Parathyroid adenoma (tissue), 2 donors: ENCODE measurements around the gene MRTFB.

Experiments used
- H2AFZ ChIP-seq: fragments of 300-600 bp; sonication (generic); one replicate; pipeline ENCODE4 v1.7.0; 2017; ENCODE audit warnings: antibody characterized with exemption, mild to moderate bottlenecking
- H3K27ac ChIP-seq: fragments of 300-600 bp; sonication (generic); one replicate; pipeline ENCODE4 v1.7.0; 2017
- H3K27me3 ChIP-seq: fragments of 300-600 bp; sonication (generic); one replicate; pipeline ENCODE4 v1.7.0; 2017; ENCODE audit warnings: low read length; ENCODE audit not compliant: control insufficient read depth, insufficient read depth
- H3K36me3 ChIP-seq: fragments of 300-600 bp; sonication (generic); one replicate; pipeline ENCODE4 v1.7.0; 2017; ENCODE audit warnings: low read length; ENCODE audit not compliant: control insufficient read depth, insufficient read depth
- H3K4me1 ChIP-seq: fragments of 300-600 bp; sonication (generic); one replicate; pipeline ENCODE4 v1.7.0; 2017; ENCODE audit warnings: control low read depth
- H3K4me2 ChIP-seq: fragments of 300-600 bp; sonication (generic); one replicate; pipeline ENCODE4 v1.7.0; 2017; ENCODE audit warnings: low read length
- H3K4me3 ChIP-seq: fragments of 300-600 bp; sonication (generic); one replicate; pipeline ENCODE4 v1.7.0; 2017; ENCODE audit warnings: low read depth, low read length
- H3K79me2 ChIP-seq: fragments of 300-600 bp; sonication (generic); one replicate; pipeline ENCODE4 v1.7.0; 2017; ENCODE audit warnings: control low read depth
- H3K9ac ChIP-seq: fragments of 300-600 bp; sonication (generic); one replicate; pipeline ENCODE4 v1.7.0; 2017; ENCODE audit warnings: mild to moderate bottlenecking
- H3K9me3 ChIP-seq: fragments of 300-600 bp; sonication (generic); one replicate; pipeline ENCODE4 v1.7.0; 2017; ENCODE audit warnings: low read length; ENCODE audit not compliant: control insufficient read depth
- TF ChIP-seq, protein P1 (sequence below): fragments of 300-600 bp; sonication (generic); IDR thresholded peaks from one replicate; pipeline ENCODE4 v1.7.0; 2017; ENCODE audit warnings: antibody characterized with exemption, mild to moderate bottlenecking
- donor health status: primary hyperparathyroidism.

Gene MRTFB

GRCh38 chr16:14249291-14250032, 178.3 kb downstream of the MRTFB start:
- Histone ChIP-seq H3K27ac (no peak overlapping the region), H2AFZ (no peak overlapping the region), H3K27me3 (no peaks in the 10 kb centered on the region), H3K4me3 (no peak overlapping the region), H3K79me2 (no peaks in the 10 kb centered on the region), H3K9ac (no peak overlapping the region), H3K4me2 (no peak overlapping the region), H3K4me1 (no peaks in the 10 kb centered on the region), H3K36me3 (no peaks in the 10 kb centered on the region), H3K9me3 (no peaks in the 10 kb centered on the region)
- TF ChIP-seq, protein P1, sequence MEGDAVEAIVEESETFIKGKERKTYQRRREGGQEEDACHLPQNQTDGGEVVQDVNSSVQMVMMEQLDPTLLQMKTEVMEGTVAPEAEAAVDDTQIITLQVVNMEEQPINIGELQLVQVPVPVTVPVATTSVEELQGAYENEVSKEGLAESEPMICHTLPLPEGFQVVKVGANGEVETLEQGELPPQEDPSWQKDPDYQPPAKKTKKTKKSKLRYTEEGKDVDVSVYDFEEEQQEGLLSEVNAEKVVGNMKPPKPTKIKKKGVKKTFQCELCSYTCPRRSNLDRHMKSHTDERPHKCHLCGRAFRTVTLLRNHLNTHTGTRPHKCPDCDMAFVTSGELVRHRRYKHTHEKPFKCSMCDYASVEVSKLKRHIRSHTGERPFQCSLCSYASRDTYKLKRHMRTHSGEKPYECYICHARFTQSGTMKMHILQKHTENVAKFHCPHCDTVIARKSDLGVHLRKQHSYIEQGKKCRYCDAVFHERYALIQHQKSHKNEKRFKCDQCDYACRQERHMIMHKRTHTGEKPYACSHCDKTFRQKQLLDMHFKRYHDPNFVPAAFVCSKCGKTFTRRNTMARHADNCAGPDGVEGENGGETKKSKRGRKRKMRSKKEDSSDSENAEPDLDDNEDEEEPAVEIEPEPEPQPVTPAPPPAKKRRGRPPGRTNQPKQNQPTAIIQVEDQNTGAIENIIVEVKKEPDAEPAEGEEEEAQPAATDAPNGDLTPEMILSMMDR, result peak; percentile 87

DNA sequence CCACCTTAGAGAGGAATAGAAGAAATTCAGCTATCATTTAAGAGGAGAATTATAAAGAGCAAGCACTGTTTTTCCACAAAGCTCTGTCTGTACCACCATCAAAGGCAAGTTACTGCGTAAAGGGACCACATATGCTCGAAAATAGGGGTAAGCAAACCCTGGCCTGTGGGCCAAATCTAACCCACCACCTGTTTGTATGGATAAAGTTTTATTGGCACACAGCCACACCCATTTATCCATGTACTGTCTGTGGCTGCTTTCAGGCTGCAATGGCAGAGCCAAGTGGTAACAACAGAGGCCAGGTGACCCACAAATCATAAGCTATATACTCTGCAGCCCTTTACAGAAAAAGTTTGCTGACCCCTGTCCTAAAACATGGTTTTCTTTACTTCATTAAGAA, 180.3 kb downstream of the MRTFB start:
- TF ChIP-seq, protein P1, result no peak
- Histone ChIP-seq H3K27me3 (no peaks in the 10 kb centered on the region), H3K4me1 (no peaks in the 10 kb centered on the region), H3K79me2 (no peaks in the 10 kb centered on the region), H3K4me3 (no peak overlapping the region), H3K4me2 (no peak overlapping the region), H3K9me3 (no peaks in the 10 kb centered on the region), H3K9ac (no peak overlapping the region), H3K27ac (no peak overlapping the region), H3K36me3 (no peaks in the 10 kb centered on the region), H2AFZ (no peak overlapping the region)

DNA sequence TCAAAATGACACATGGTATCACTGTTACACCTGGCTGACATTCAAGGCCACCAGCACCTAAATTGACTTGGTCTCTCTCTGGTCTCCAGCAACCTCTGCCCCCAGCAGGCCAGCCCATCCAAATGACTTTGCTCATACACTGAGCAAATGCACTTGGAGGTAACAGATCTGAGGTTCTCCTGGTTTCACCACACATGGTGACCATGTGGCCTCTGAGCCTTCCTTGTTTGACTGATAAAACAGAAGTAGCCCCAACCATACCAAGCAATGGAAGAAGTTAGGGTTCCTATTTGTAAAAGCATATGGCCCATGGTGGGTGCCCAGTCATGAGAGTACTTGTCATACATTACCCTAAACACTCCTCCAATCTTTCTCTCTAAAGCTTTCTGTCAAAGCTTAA, 181.7 kb downstream of the MRTFB start:
- Histone ChIP-seq H3K9me3 (no peaks in the 10 kb centered on the region), H2AFZ (no peak overlapping the region), H3K4me1 (no peaks in the 10 kb centered on the region), H3K27ac (no peak overlapping the region), H3K27me3 (no peaks in the 10 kb centered on the region), H3K36me3 (no peaks in the 10 kb centered on the region), H3K9ac (no peak overlapping the region), H3K79me2 (no peaks in the 10 kb centered on the region), H3K4me3 (no peak overlapping the region), H3K4me2 (no peak overlapping the region)
- TF ChIP-seq, protein P1, result no peak

- H3K27ac ChIP-seq, result no peak overlapping the region
- no peaks in the 10 kb centered on the region for H3K4me1 ChIP-seq
- H2AFZ ChIP-seq, result no peak overlapping the region
- H3K4me2 ChIP-seq, result no peak overlapping the region
- no peaks in the 10 kb centered on the region for H3K79me2 ChIP-seq
- no peaks in the 10 kb centered on the region for H3K27me3 ChIP-seq
- H3K9ac ChIP-seq, result no peak overlapping the region
- no peak overlapping the region for H3K4me3 ChIP-seq
- H3K36me3 ChIP-seq, result no peaks in the 10 kb centered on the region
- TF ChIP-seq, protein P1, result no peak
- H3K9me3 ChIP-seq, result no peaks in the 10 kb centered on the region
Observed at GRCh38 chr16:14263011-14263410, 191.9 kb downstream of the MRTFB start.

DNA sequence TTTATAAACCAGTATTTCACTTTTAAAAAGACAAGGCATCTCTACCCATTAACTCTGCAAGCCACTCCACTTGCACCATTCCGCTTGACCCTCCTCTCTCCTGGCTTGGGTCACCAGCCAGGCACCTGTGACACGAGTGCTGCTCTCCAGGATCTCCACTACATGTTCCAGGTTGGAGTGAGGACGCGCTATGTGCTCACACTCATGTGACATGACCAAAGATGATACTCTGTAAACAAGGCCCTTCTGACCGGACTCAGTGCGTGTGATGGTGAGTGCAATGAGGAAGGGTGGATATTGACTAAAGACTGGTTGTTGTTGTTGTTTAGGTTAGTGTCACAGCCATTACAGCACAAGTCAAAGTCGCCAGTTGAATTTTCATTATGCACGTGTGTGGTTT, 192.7 kb downstream of the MRTFB start:
- H3K27me3 ChIP-seq, result no peaks in the 10 kb centered on the region
- H3K4me2 ChIP-seq, result no peak overlapping the region
- no peak overlapping the region for H3K27ac ChIP-seq
- H3K79me2 ChIP-seq, result no peaks in the 10 kb centered on the region
- no peak overlapping the region for H3K4me3 ChIP-seq
- H3K36me3 ChIP-seq, result no peaks in the 10 kb centered on the region
- H2AFZ ChIP-seq, result no peak overlapping the region
- no peaks in the 10 kb centered on the region for H3K9me3 ChIP-seq
- H3K4me1 ChIP-seq, result no peaks in the 10 kb centered on the region
- TF ChIP-seq, protein P1, result no peak
- H3K9ac ChIP-seq, result no peak overlapping the region
